ENCODE data around the gene MAF.

The MAF gene

GRCh38 chr16:79632289-79632688 lies 31.8 kb upstream of the MAF start:
- H3K36me3 ChIP-seq (ENCODE audit: control insufficient read depth, insufficient read depth, low read length): no peaks in the 10 kb centered on the region
- no peak overlapping the region for H3K9ac ChIP-seq (ENCODE audit: low read depth, low read length)
- H3K4me1 ChIP-seq (ENCODE audit: control insufficient read depth, insufficient read depth, low read length): no peaks in the 10 kb centered on the region
- H3K9me3 ChIP-seq (ENCODE audit: control insufficient read depth, insufficient read depth, low read length): no peaks in the 10 kb centered on the region
- H3K4me3 ChIP-seq (ENCODE audit: low read depth, low read length): no peak overlapping the region
- no peaks in the 10 kb centered on the region for H3K27me3 ChIP-seq (ENCODE audit: control insufficient read depth, insufficient read depth, low read length)

GRCh38 chr16:79628988-79629387 lies 28.5 kb upstream of the MAF start:
- Histone ChIP-seq H3K4me3 (ENCODE audit: low read depth, low read length) (no peak overlapping the region), H3K27me3 (ENCODE audit: control insufficient read depth, insufficient read depth, low read length) (no peaks in the 10 kb centered on the region), H3K4me1 (ENCODE audit: control insufficient read depth, insufficient read depth, low read length) (no peaks in the 10 kb centered on the region), H3K36me3 (ENCODE audit: control insufficient read depth, insufficient read depth, low read length) (no peaks in the 10 kb centered on the region), H3K9me3 (ENCODE audit: control insufficient read depth, insufficient read depth, low read length) (no peaks in the 10 kb centered on the region), H3K9ac (ENCODE audit: low read depth, low read length) (no peak overlapping the region)

- H3K4me3 ChIP-seq (ENCODE audit: low read depth, low read length): no peak overlapping the region
- H3K9ac ChIP-seq (ENCODE audit: low read depth, low read length): no peak overlapping the region
- H3K27me3 ChIP-seq (ENCODE audit: control insufficient read depth, insufficient read depth, low read length): no peaks in the 10 kb centered on the region
- H3K9me3 ChIP-seq (ENCODE audit: control insufficient read depth, insufficient read depth, low read length): no peaks in the 10 kb centered on the region
- H3K36me3 ChIP-seq (ENCODE audit: control insufficient read depth, insufficient read depth, low read length): no peaks in the 10 kb centered on the region
- H3K4me1 ChIP-seq (ENCODE audit: control insufficient read depth, insufficient read depth, low read length): no peaks in the 10 kb centered on the region
These were observed 28.0 kb upstream of the MAF start for GRCh38 chr16:79628501-79628975.

- Histone ChIP-seq H3K4me1 (ENCODE audit: control insufficient read depth, insufficient read depth, low read length) (no peaks in the 10 kb centered on the region), H3K27me3 (ENCODE audit: control insufficient read depth, insufficient read depth, low read length) (no peaks in the 10 kb centered on the region), H3K9ac (ENCODE audit: low read depth, low read length) (no peak overlapping the region), H3K4me3 (ENCODE audit: low read depth, low read length) (no peak overlapping the region), H3K9me3 (ENCODE audit: control insufficient read depth, insufficient read depth, low read length) (no peaks in the 10 kb centered on the region), H3K36me3 (ENCODE audit: control insufficient read depth, insufficient read depth, low read length) (no peaks in the 10 kb centered on the region)
These were observed 26.6 kb upstream of the MAF start for GRCh38 chr16:79627092-79627491.

- no peaks in the 10 kb centered on the region for H3K27me3 ChIP-seq (ENCODE audit: control insufficient read depth, insufficient read depth, low read length)
- H3K9ac ChIP-seq (ENCODE audit: low read depth, low read length): no peak overlapping the region
- H3K4me1 ChIP-seq (ENCODE audit: control insufficient read depth, insufficient read depth, low read length): no peaks in the 10 kb centered on the region
- H3K9me3 ChIP-seq (ENCODE audit: control insufficient read depth, insufficient read depth, low read length): no peaks in the 10 kb centered on the region
- H3K36me3 ChIP-seq (ENCODE audit: control insufficient read depth, insufficient read depth, low read length): no peaks in the 10 kb centered on the region
- H3K4me3 ChIP-seq (ENCODE audit: low read depth, low read length): no peak overlapping the region
These were observed 25.2 kb upstream of the MAF start for GRCh38 chr16:79625738-79626137.

- Histone ChIP-seq H3K9me3 (ENCODE audit: control insufficient read depth, insufficient read depth, low read length) (no peaks in the 10 kb centered on the region), H3K27me3 (ENCODE audit: control insufficient read depth, insufficient read depth, low read length) (no peaks in the 10 kb centered on the region), H3K36me3 (ENCODE audit: control insufficient read depth, insufficient read depth, low read length) (no peaks in the 10 kb centered on the region), H3K4me3 (ENCODE audit: low read depth, low read length) (no peak overlapping the region), H3K4me1 (ENCODE audit: control insufficient read depth, insufficient read depth, low read length) (no peaks in the 10 kb centered on the region), H3K9ac (ENCODE audit: low read depth, low read length) (no peak overlapping the region)
These were observed 23.3 kb upstream of the MAF start for GRCh38 chr16:79623824-79624223.

GRCh38 chr16:79623062-79623461 lies 22.5 kb upstream of the MAF start:
- H3K9ac ChIP-seq (ENCODE audit: low read depth, low read length): no peak overlapping the region
- no peaks in the 10 kb centered on the region for H3K36me3 ChIP-seq (ENCODE audit: control insufficient read depth, insufficient read depth, low read length)
- no peak overlapping the region for H3K4me3 ChIP-seq (ENCODE audit: low read depth, low read length)
- H3K4me1 ChIP-seq (ENCODE audit: control insufficient read depth, insufficient read depth, low read length): no peaks in the 10 kb centered on the region
- H3K27me3 ChIP-seq (ENCODE audit: control insufficient read depth, insufficient read depth, low read length): no peaks in the 10 kb centered on the region
- no peaks in the 10 kb centered on the region for H3K9me3 ChIP-seq (ENCODE audit: control insufficient read depth, insufficient read depth, low read length)

GRCh38 chr16:79621027-79621426 lies 20.5 kb upstream of the MAF start:
- Histone ChIP-seq H3K4me3 (ENCODE audit: low read depth, low read length) (no peak overlapping the region), H3K9me3 (ENCODE audit: control insufficient read depth, insufficient read depth, low read length) (no peaks in the 10 kb centered on the region), H3K9ac (ENCODE audit: low read depth, low read length) (no peak overlapping the region), H3K27me3 (ENCODE audit: control insufficient read depth, insufficient read depth, low read length) (no peaks in the 10 kb centered on the region), H3K4me1 (ENCODE audit: control insufficient read depth, insufficient read depth, low read length) (no peaks in the 10 kb centered on the region), H3K36me3 (ENCODE audit: control insufficient read depth, insufficient read depth, low read length) (no peaks in the 10 kb centered on the region)

GRCh38 chr16:79618692-79619050 lies 18.1 kb upstream of the MAF start:
- Histone ChIP-seq H3K9me3 (ENCODE audit: control insufficient read depth, insufficient read depth, low read length) (no peaks in the 10 kb centered on the region), H3K36me3 (ENCODE audit: control insufficient read depth, insufficient read depth, low read length) (no peaks in the 10 kb centered on the region), H3K4me1 (ENCODE audit: control insufficient read depth, insufficient read depth, low read length) (no peaks in the 10 kb centered on the region), H3K9ac (ENCODE audit: low read depth, low read length) (no peak overlapping the region), H3K4me3 (ENCODE audit: low read depth, low read length) (no peak overlapping the region), H3K27me3 (ENCODE audit: control insufficient read depth, insufficient read depth, low read length) (no peaks in the 10 kb centered on the region)

- Histone ChIP-seq H3K36me3 (ENCODE audit: control insufficient read depth, insufficient read depth, low read length) (no peaks in the 10 kb centered on the region), H3K27me3 (ENCODE audit: control insufficient read depth, insufficient read depth, low read length) (no peaks in the 10 kb centered on the region), H3K4me1 (ENCODE audit: control insufficient read depth, insufficient read depth, low read length) (no peaks in the 10 kb centered on the region), H3K9me3 (ENCODE audit: control insufficient read depth, insufficient read depth, low read length) (no peaks in the 10 kb centered on the region), H3K9ac (ENCODE audit: low read depth, low read length) (no peak overlapping the region), H3K4me3 (ENCODE audit: low read depth, low read length) (no peak overlapping the region)
These were observed 17.6 kb upstream of the MAF start for GRCh38 chr16:79618041-79618691.

- no peak overlapping the region for H3K9ac ChIP-seq (ENCODE audit: low read depth, low read length)
- H3K4me1 ChIP-seq (ENCODE audit: control insufficient read depth, insufficient read depth, low read length): no peaks in the 10 kb centered on the region
- no peaks in the 10 kb centered on the region for H3K27me3 ChIP-seq (ENCODE audit: control insufficient read depth, insufficient read depth, low read length)
- H3K9me3 ChIP-seq (ENCODE audit: control insufficient read depth, insufficient read depth, low read length): no peaks in the 10 kb centered on the region
- no peaks in the 10 kb centered on the region for H3K36me3 ChIP-seq (ENCODE audit: control insufficient read depth, insufficient read depth, low read length)
- H3K4me3 ChIP-seq (ENCODE audit: low read depth, low read length): no peak overlapping the region
These were observed 12.5 kb upstream of the MAF start for GRCh38 chr16:79613009-79613408.

- Histone ChIP-seq H3K9ac (ENCODE audit: low read depth, low read length) (no peak overlapping the region), H3K4me3 (ENCODE audit: low read depth, low read length) (no peak overlapping the region), H3K4me1 (ENCODE audit: control insufficient read depth, insufficient read depth, low read length) (no peaks in the 10 kb centered on the region), H3K9me3 (ENCODE audit: control insufficient read depth, insufficient read depth, low read length) (no peaks in the 10 kb centered on the region), H3K27me3 (ENCODE audit: control insufficient read depth, insufficient read depth, low read length) (no peaks in the 10 kb centered on the region), H3K36me3 (ENCODE audit: control insufficient read depth, insufficient read depth, low read length) (no peaks in the 10 kb centered on the region)
These were observed 11.7 kb upstream of the MAF start for GRCh38 chr16:79612207-79612606.

All from iPS-15b (cell line).